Stimulated activated naive CD8-positive, alpha-beta T cell treated with anti-CD3 and anti-CD28 coated beads, Interleukin-15, Interleukin-2, amounts not matched to agents 100 ng/mL and 50 ng/mL, for 24 hours (primary cell): ENCODE measurements around the gene RALGPS2.
"Not testable (repeated sequence)": the region's sequence is repeated elsewhere in the genome, so short reads cannot be mapped to it uniquely, and the experiment has no call there.

ENCODE experiments used
- H3K27ac Mint-ChIP-seq: one replicate; pipeline ENCODE4 v1.8.0; 2021; ENCODE audit warnings: mild to moderate bottlenecking, mixed read lengths
- H3K27me3 Mint-ChIP-seq: one replicate; pipeline ENCODE4 v1.8.0; 2021; ENCODE audit warnings: mixed read lengths
- H3K36me3 Mint-ChIP-seq: one replicate; pipeline ENCODE4 v1.8.0; 2021; ENCODE audit warnings: low read depth, mixed read lengths
- H3K4me1 Mint-ChIP-seq: one replicate; pipeline ENCODE4 v1.8.0; 2021; ENCODE audit warnings: low read depth, mixed read lengths
- H3K4me3 Mint-ChIP-seq: one replicate; pipeline ENCODE4 v1.8.0; 2021; ENCODE audit warnings: mild to moderate bottlenecking, mixed read lengths
- H3K9me3 Mint-ChIP-seq: one replicate; pipeline ENCODE4 v1.8.0; 2021; ENCODE audit warnings: mixed read lengths

Gene RALGPS2

DNA sequence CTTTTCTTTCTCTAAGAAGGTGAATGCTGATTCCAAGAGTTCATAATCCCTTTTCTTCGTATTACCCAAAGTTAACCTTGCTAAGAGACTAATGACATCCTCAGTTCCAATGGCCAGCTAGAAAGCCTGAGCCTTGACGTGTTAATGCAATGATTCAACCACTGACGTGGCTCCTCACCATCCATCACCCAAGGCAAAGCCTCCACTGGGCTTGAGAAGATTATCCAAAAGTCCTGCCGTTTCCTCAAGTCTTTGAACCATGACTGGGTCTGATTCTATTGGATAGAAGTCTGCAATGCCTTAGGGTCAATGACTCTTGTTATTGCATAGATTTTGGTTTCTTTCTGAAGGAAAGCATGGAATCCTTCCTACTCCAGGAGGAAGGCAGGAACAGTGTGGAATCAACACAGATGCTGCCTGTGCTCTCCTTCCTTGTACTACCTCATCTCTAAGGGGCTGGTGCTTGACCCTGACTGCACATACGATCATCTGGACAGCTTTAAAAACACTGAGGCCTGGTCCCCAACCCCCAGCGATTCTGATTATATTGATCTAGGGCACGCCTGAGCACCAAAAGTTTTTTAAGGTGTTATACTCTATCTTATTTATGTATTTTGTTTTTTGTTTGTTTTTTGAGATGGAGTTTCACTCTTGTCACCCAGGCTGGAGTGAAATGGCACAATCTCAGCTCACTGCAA lies 215.2 kb downstream of the RALGPS2 start:
- H3K4me3 Mint-ChIP-seq = no peak overlapping the region
- peaks cover 6% of the 10 kb centered on the region for H3K27me3 Mint-ChIP-seq
- H3K27ac Mint-ChIP-seq = no peak overlapping the region
- H3K4me1 Mint-ChIP-seq = peaks cover 7% of the 10 kb centered on the region
- no peaks in the 10 kb centered on the region for H3K36me3 Mint-ChIP-seq
- H3K9me3 Mint-ChIP-seq = no peaks in the 10 kb centered on the region

- no peaks in the 10 kb centered on the region for H3K36me3 Mint-ChIP-seq
- H3K4me1 Mint-ChIP-seq = peaks cover 7% of the 10 kb centered on the region
- H3K27me3 Mint-ChIP-seq = peaks cover 8% of the 10 kb centered on the region
- no peaks in the 10 kb centered on the region for H3K9me3 Mint-ChIP-seq
- H3K27ac Mint-ChIP-seq = no peak overlapping the region
- no peak overlapping the region for H3K4me3 Mint-ChIP-seq
These were observed 216.2 kb downstream of the RALGPS2 start for GRCh38 chr1:178941261-178941689.

GRCh38 chr1:178941849-178942248 lies 216.8 kb downstream of the RALGPS2 start:
- peaks cover 7% of the 10 kb centered on the region for H3K4me1 Mint-ChIP-seq
- H3K36me3 Mint-ChIP-seq = no peaks in the 10 kb centered on the region
- no peaks in the 10 kb centered on the region for H3K9me3 Mint-ChIP-seq
- no peak overlapping the region for H3K4me3 Mint-ChIP-seq
- H3K27me3 Mint-ChIP-seq = peaks cover 9% of the 10 kb centered on the region
- H3K27ac Mint-ChIP-seq = no peak overlapping the region

GRCh38 chr1:178942285-178943198 lies 217.5 kb downstream of the RALGPS2 start:
- no peak overlapping the region for H3K4me3 Mint-ChIP-seq
- H3K4me1 Mint-ChIP-seq = peaks cover 7% of the 10 kb centered on the region
- H3K27me3 Mint-ChIP-seq = peaks cover 12% of the 10 kb centered on the region
- H3K27ac Mint-ChIP-seq = no peak overlapping the region
- no peaks in the 10 kb centered on the region for H3K36me3 Mint-ChIP-seq
- H3K9me3 Mint-ChIP-seq = no peaks in the 10 kb centered on the region

DNA sequence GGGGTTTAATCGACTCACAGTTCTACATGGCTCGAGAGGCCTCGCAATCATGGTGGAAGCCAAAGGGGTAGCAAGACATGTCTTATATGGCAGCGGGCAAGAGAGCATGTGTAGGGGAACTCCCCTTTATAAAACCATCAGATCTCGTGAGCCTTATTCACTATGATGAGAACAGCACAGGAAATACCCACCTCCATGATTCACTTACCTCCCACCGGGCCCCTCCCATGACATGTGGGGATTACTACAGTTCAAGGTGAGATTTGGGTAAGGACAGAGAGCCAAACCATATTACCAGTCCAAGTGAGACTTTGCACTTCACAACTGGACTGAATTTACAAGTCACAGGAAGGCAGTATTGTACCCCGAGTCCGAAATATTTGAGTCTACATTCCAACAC lies 219.7 kb downstream of the RALGPS2 start:
- H3K36me3 Mint-ChIP-seq = no peaks in the 10 kb centered on the region
- peaks cover 7% of the 10 kb centered on the region for H3K4me1 Mint-ChIP-seq
- no peaks in the 10 kb centered on the region for H3K9me3 Mint-ChIP-seq
- H3K27me3 Mint-ChIP-seq = peaks cover 21% of the 10 kb centered on the region
- H3K4me3 Mint-ChIP-seq = no peak overlapping the region
- no peak overlapping the region for H3K27ac Mint-ChIP-seq

- Mint-ChIP-seq H3K27me3 (peaks cover 21% of the 10 kb centered on the region), H3K9me3 (no peaks in the 10 kb centered on the region), H3K4me1 (peaks cover 7% of the 10 kb centered on the region), H3K27ac (no peak overlapping the region), H3K4me3 (no peak overlapping the region), H3K36me3 (no peaks in the 10 kb centered on the region)
These were observed 220.8 kb downstream of the RALGPS2 start for GRCh38 chr1:178945763-178946266.

GRCh38 chr1:178946416-178946815 lies 221.4 kb downstream of the RALGPS2 start:
- Mint-ChIP-seq H3K27ac (no peak overlapping the region), H3K4me3 (no peak overlapping the region), H3K36me3 (no peaks in the 10 kb centered on the region), H3K27me3 (peaks cover 21% of the 10 kb centered on the region), H3K4me1 (peaks cover 7% of the 10 kb centered on the region), H3K9me3 (no peaks in the 10 kb centered on the region)

- Mint-ChIP-seq H3K9me3 (no peaks in the 10 kb centered on the region), H3K27me3 (peaks cover 21% of the 10 kb centered on the region), H3K27ac (no peak overlapping the region), H3K36me3 (no peaks in the 10 kb centered on the region), H3K4me1 (peaks cover 7% of the 10 kb centered on the region), H3K4me3 (no peak overlapping the region)
These were observed 222.0 kb downstream of the RALGPS2 start for GRCh38 chr1:178946855-178947676.

DNA sequence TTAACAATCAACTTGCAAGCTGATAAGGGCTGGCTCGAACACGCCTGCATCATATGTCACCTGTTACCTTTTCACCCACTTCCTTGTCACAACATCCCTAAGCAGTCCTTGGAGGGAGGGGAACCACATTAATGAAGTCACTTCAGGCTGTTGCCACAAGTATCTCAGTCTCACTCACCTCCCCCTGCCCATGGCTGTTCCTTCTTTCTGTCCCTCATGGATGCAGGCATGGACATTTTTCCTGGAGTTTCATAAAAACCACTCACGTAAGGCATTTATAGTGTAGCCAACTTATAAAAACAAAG lies 222.6 kb downstream of the RALGPS2 start:
- Mint-ChIP-seq H3K27me3 (peaks cover 17% of the 10 kb centered on the region), H3K4me1 (peaks cover 5% of the 10 kb centered on the region), H3K36me3 (no peaks in the 10 kb centered on the region), H3K4me3 (no peak overlapping the region), H3K9me3 (no peaks in the 10 kb centered on the region), H3K27ac (no peak overlapping the region)

GRCh38 chr1:178948676-178949075 lies 223.6 kb downstream of the RALGPS2 start:
- Mint-ChIP-seq H3K36me3 (no peaks in the 10 kb centered on the region), H3K9me3 (no peaks in the 10 kb centered on the region), H3K4me1 (no peaks in the 10 kb centered on the region), H3K4me3 (no peak overlapping the region), H3K27ac (no peak overlapping the region), H3K27me3 (peaks cover 17% of the 10 kb centered on the region)

DNA sequence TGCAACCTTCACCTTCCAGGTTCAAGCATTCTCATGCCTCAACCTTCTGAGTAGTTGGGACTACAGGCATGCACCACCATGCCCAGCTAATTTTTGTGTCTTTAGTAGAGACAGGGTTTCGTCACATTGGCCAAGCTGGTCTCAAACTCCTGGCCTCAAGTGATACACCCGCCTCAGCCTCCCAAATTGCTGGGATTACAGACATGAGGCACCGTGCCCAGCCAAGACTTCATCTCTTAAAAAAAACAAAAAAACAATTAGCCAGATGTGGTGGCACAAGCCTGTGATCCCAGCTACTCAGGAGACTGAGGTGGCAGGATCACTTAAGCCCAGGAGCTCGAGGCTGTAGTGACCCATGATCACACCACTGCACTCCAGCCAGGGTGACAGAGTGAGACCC lies 224.8 kb downstream of the RALGPS2 start:
- not testable (repeated sequence) for H3K27ac Mint-ChIP-seq, H3K4me1 Mint-ChIP-seq, H3K36me3 Mint-ChIP-seq, H3K9me3 Mint-ChIP-seq, H3K4me3 Mint-ChIP-seq
- H3K27me3 Mint-ChIP-seq = peaks cover 17% of the 10 kb centered on the region

GRCh38 chr1:178951600-178951999 lies 226.6 kb downstream of the RALGPS2 start:
- Mint-ChIP-seq H3K4me3 (no peak overlapping the region), H3K9me3 (no peaks in the 10 kb centered on the region), H3K27ac (no peak overlapping the region), H3K4me1 (no peaks in the 10 kb centered on the region), H3K36me3 (no peaks in the 10 kb centered on the region), H3K27me3 (peaks cover 17% of the 10 kb centered on the region)

DNA sequence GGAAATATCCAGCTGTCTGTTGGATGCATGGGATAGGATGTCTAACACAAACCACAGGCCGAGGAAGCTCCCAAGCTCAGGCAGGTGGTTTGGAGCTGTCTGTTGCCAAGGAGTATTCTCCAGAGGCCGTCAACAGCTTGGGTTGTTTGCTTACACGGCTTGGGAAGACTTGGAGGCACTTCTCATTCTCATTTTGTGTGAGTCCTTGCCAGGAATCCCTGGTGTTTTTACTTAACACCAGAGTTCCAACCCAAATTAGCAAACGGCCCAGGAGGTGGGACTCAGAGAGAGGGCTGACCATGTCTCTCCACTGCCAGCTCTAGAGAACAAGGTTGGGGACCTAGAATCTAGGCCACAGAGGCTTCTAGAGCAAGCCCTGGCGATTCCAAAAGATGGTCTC lies 228.0 kb downstream of the RALGPS2 start:
- Mint-ChIP-seq H3K27ac (no peak overlapping the region), H3K4me3 (no peak overlapping the region), H3K27me3 (peaks cover 10% of the 10 kb centered on the region), H3K9me3 (no peaks in the 10 kb centered on the region), H3K36me3 (no peaks in the 10 kb centered on the region), H3K4me1 (no peaks in the 10 kb centered on the region)

GRCh38 chr1:178953538-178954324 lies 228.7 kb downstream of the RALGPS2 start:
- no peaks in the 10 kb centered on the region for H3K36me3 Mint-ChIP-seq
- H3K27ac Mint-ChIP-seq = no peak overlapping the region
- peaks cover 6% of the 10 kb centered on the region for H3K27me3 Mint-ChIP-seq

More at GRCh38 chr1:178953538-178954324, 228.7 kb downstream of the RALGPS2 start:
- H3K4me1 Mint-ChIP-seq = no peaks in the 10 kb centered on the region
- no peak overlapping the region for H3K4me3 Mint-ChIP-seq
- no peaks in the 10 kb centered on the region for H3K9me3 Mint-ChIP-seq
